HG03460 (cell line): ENCODE data around the gene DOCK10.
A peak's percentile ranks its signal among the peaks of the same experiment; 100 is the strongest.

ENCODE experiments used
- ATAC-seq: cut with Tn5 transposase; IDR thresholded peaks from one replicate; pipeline ENCODE4 v1.9.1; 2021; ENCODE audit not compliant: unreplicated experiment

DOCK10 gene

GRCh38 chr2:224885836-224886547 lies 156.3 kb downstream of the DOCK10 start:
- ATAC-seq: peak; percentile 82

- ATAC-seq: no peak
These were observed 157.0 kb downstream of the DOCK10 start for GRCh38 chr2:224885291-224885690.

GRCh38 chr2:224884188-224884587 lies 158.1 kb downstream of the DOCK10 start:
- no peak for ATAC-seq

- no peak for ATAC-seq
These were observed 158.6 kb downstream of the DOCK10 start for GRCh38 chr2:224883700-224884099.

- ATAC-seq: no peak
These were observed 159.1 kb downstream of the DOCK10 start for GRCh38 chr2:224883172-224883516.

- ATAC-seq: no peak
These were observed 159.7 kb downstream of the DOCK10 start for GRCh38 chr2:224882291-224883171.

GRCh38 chr2:224881846-224882245 lies 160.4 kb downstream of the DOCK10 start:
- no peak for ATAC-seq

GRCh38 chr2:224876522-224876921 lies 165.7 kb downstream of the DOCK10 start:
- no peak for ATAC-seq

GRCh38 chr2:224875841-224876240 lies 166.4 kb downstream of the DOCK10 start:
- ATAC-seq: no peak

- no peak for ATAC-seq
These were observed 167.1 kb downstream of the DOCK10 start for GRCh38 chr2:224875153-224875552.

GRCh38 chr2:224871813-224872212 lies 170.5 kb downstream of the DOCK10 start:
- ATAC-seq: no peak

- ATAC-seq: no peak
These were observed 171.9 kb downstream of the DOCK10 start for GRCh38 chr2:224870341-224870740.

GRCh38 chr2:224869601-224870233 lies 172.6 kb downstream of the DOCK10 start:
- no peak for ATAC-seq

- ATAC-seq: no peak
These were observed 177.3 kb downstream of the DOCK10 start for GRCh38 chr2:224865016-224865415.

GRCh38 chr2:224861266-224861665 lies 181.0 kb downstream of the DOCK10 start:
- no peak for ATAC-seq

- ATAC-seq: no peak
These were observed 181.5 kb downstream of the DOCK10 start for GRCh38 chr2:224860786-224861185.

GRCh38 chr2:224851811-224852210 lies 190.5 kb downstream of the DOCK10 start:
- ATAC-seq: no peak

- no peak for ATAC-seq
These were observed 192.2 kb downstream of the DOCK10 start for GRCh38 chr2:224850081-224850480.

- no peak for ATAC-seq
These were observed 193.0 kb downstream of the DOCK10 start for GRCh38 chr2:224849264-224849663.

GRCh38 chr2:224847961-224848850 lies 194.1 kb downstream of the DOCK10 start:
- ATAC-seq: no peak

GRCh38 chr2:224847381-224847780 lies 194.9 kb downstream of the DOCK10 start:
- no peak for ATAC-seq
